Measurements from ENCODE around the gene INPP4B.

INPP4B gene

GRCh38 chr4:142473960-142474338 is 372.2 kb downstream of the INPP4B start:
- no peaks in the 10 kb centered on the region for H4K20me1 ChIP-seq (ENCODE audit: insufficient read depth, low read length)
- ATAC-seq (ENCODE audit: insufficient read depth, low read depth) (no peak), DNase-seq (no peak)
- no peak overlapping the region for H2AFZ ChIP-seq (ENCODE audit: low read depth, low read length)
- TF ChIP-seq CTCF (IDR thresholded peaks at IDR 0.05; ENCODE audit: borderline replicate concordance, extremely low read depth, low read length, poor library complexity, severe bottlenecking), result no peak
- no peak for TF ChIP-seq EZH2 (IDR thresholded peaks at IDR 0.05; ENCODE audit: borderline replicate concordance, low read depth, low read length, severe bottlenecking)
- H3K4me1 ChIP-seq (ENCODE audit: insufficient read depth, low read length), result no peaks in the 10 kb centered on the region
- H3K4me2 ChIP-seq (ENCODE audit: insufficient read depth, low read length), result no peak overlapping the region
- no peaks in the 10 kb centered on the region; the same call in 1 of the 2 replicates for H3K36me3 ChIP-seq (ENCODE audit: insufficient read depth, low read length)
- H3K27ac ChIP-seq (ENCODE audit: low read length), result peak overlapping the region; percentile 6; the same call in 1 of the 2 replicates
- H3K9me3 ChIP-seq (ENCODE audit: insufficient read depth, low read length, severe bottlenecking), result no peaks in the 10 kb centered on the region
- no peak overlapping the region for H3K4me3 ChIP-seq (ENCODE audit: low read depth in 1 of 2, low read length in 2 of 2)
- H3K9ac ChIP-seq (ENCODE audit: low read depth, low read length), result no peak overlapping the region
- H3K27me3 ChIP-seq (ENCODE audit: insufficient read depth, low read length, poor library complexity), result no peaks in the 10 kb centered on the region
- H3K79me2 ChIP-seq (ENCODE audit: insufficient read depth, low read length), result no peaks in the 10 kb centered on the region

- Histone ChIP-seq H2AFZ (ENCODE audit: low read depth, low read length) (no peak overlapping the region), H3K79me2 (ENCODE audit: insufficient read depth, low read length) (no peaks in the 10 kb centered on the region), H3K27ac (ENCODE audit: low read length) (peak overlapping the region; percentile 6; the same call in 1 of the 2 replicates), H3K9me3 (ENCODE audit: insufficient read depth, low read length, severe bottlenecking) (no peaks in the 10 kb centered on the region), H3K9ac (ENCODE audit: low read depth, low read length) (no peak overlapping the region), H3K27me3 (ENCODE audit: insufficient read depth, low read length, poor library complexity) (no peaks in the 10 kb centered on the region), H3K36me3 (ENCODE audit: insufficient read depth, low read length) (no peaks in the 10 kb centered on the region; the same call in 1 of the 2 replicates), H3K4me2 (ENCODE audit: insufficient read depth, low read length) (no peak overlapping the region), H3K4me3 (ENCODE audit: low read depth in 1 of 2, low read length in 2 of 2) (no peak overlapping the region), H3K4me1 (ENCODE audit: insufficient read depth, low read length) (no peaks in the 10 kb centered on the region), H4K20me1 (ENCODE audit: insufficient read depth, low read length) (no peaks in the 10 kb centered on the region)
- ATAC-seq (ENCODE audit: insufficient read depth, low read depth), result no peak
- no peak for DNase-seq
- no peak for TF ChIP-seq EZH2 (IDR thresholded peaks at IDR 0.05; ENCODE audit: borderline replicate concordance, low read depth, low read length, severe bottlenecking)
- no peak for TF ChIP-seq CTCF (IDR thresholded peaks at IDR 0.05; ENCODE audit: borderline replicate concordance, extremely low read depth, low read length, poor library complexity, severe bottlenecking)
Measured at GRCh38 chr4:142473218-142473959, 372.7 kb downstream of the INPP4B start.

GRCh38 chr4:142467088-142467487 is 379.0 kb downstream of the INPP4B start:
- H3K4me1 ChIP-seq (ENCODE audit: insufficient read depth, low read length), result no peaks in the 10 kb centered on the region
- no peak overlapping the region for H3K4me2 ChIP-seq (ENCODE audit: insufficient read depth, low read length)
- no peak overlapping the region for H3K4me3 ChIP-seq (ENCODE audit: low read depth in 1 of 2, low read length in 2 of 2)
- H2AFZ ChIP-seq (ENCODE audit: low read depth, low read length), result no peak overlapping the region
- no peak overlapping the region for H3K27ac ChIP-seq (ENCODE audit: low read length)
- TF ChIP-seq CTCF (IDR thresholded peaks at IDR 0.05; ENCODE audit: borderline replicate concordance, extremely low read depth, low read length, poor library complexity, severe bottlenecking) (no peak), EZH2 (IDR thresholded peaks at IDR 0.05; ENCODE audit: borderline replicate concordance, low read depth, low read length, severe bottlenecking) (no peak)
- H3K9ac ChIP-seq (ENCODE audit: low read depth, low read length), result no peak overlapping the region
- no peaks in the 10 kb centered on the region for H3K9me3 ChIP-seq (ENCODE audit: insufficient read depth, low read length, severe bottlenecking)
- no peaks in the 10 kb centered on the region for H3K27me3 ChIP-seq (ENCODE audit: insufficient read depth, low read length, poor library complexity)
- no peak for DNase-seq
- no peaks in the 10 kb centered on the region for H3K79me2 ChIP-seq (ENCODE audit: insufficient read depth, low read length)
- H3K36me3 ChIP-seq (ENCODE audit: insufficient read depth, low read length), result no peaks in the 10 kb centered on the region
- H4K20me1 ChIP-seq (ENCODE audit: insufficient read depth, low read length), result no peaks in the 10 kb centered on the region
- no peak for ATAC-seq (ENCODE audit: insufficient read depth, low read depth)

All from DND-41 (cell line).